Mesenchymal stem cell (in vitro differentiated cells and primary cell): ENCODE measurements around the gene RRBP1.

ENCODE experiments used
- DNase-seq: peaks from one replicate; pipeline ENCODE4 v3.0.0-alpha.2; 2013
- H2AFZ ChIP-seq: one replicate; pipeline ENCODE4 v1.6.1; 2013; ENCODE audit warnings: low read depth, mild to moderate bottlenecking, control low read depth, inconsistent platforms, low read length, moderate library complexity
- H2AK5ac ChIP-seq: 2 replicates; pipeline ENCODE4 v1.6.1; 2013; ENCODE audit warnings: low read length, moderate library complexity, mild to moderate bottlenecking, inconsistent platforms; ENCODE audit not compliant: severe bottlenecking
- H2BK120ac ChIP-seq: one replicate; pipeline ENCODE4 v1.6.1; 2013; ENCODE audit warnings: low read depth, mild to moderate bottlenecking, inconsistent platforms, low read length, moderate library complexity
- H2BK12ac ChIP-seq, 2 experiments: one replicate each; pipeline ENCODE4 v1.6.1; 2013; ENCODE audit warnings: inconsistent platforms in 2 of 2, low read length in 2 of 2, mild to moderate bottlenecking in 2 of 2, moderate library complexity in 2 of 2, control low read depth in 1 of 2
- H2BK15ac ChIP-seq: one replicate; pipeline ENCODE4 v1.6.1; 2013; ENCODE audit warnings: mild to moderate bottlenecking, low read depth, inconsistent platforms; ENCODE audit not compliant: poor library complexity, severe bottlenecking
- H2BK5ac ChIP-seq: 2 replicates; pipeline ENCODE4 v1.6.1; 2013; ENCODE audit warnings: low read depth, mild to moderate bottlenecking, low read length, control low read depth, inconsistent platforms; ENCODE audit not compliant: poor library complexity, severe bottlenecking
- H3K14ac ChIP-seq, 2 experiments: one replicate each; pipeline ENCODE4 v1.6.1; 2013; ENCODE audit warnings: inconsistent platforms in 2 of 2, low read length in 2 of 2, control low read depth in 1 of 2, mild to moderate bottlenecking in 1 of 2, moderate library complexity in 1 of 2
- H3K18ac ChIP-seq, 2 experiments: one replicate each; pipeline ENCODE4 v1.6.1; 2013; ENCODE audit warnings: inconsistent platforms in 2 of 2, low read length in 2 of 2, control low read depth in 1 of 2, low read depth in 1 of 2, mild to moderate bottlenecking in 1 of 2
- H3K23ac ChIP-seq, 2 experiments: one replicate each; pipeline ENCODE4 v1.6.1; 2013; ENCODE audit warnings: inconsistent platforms in 2 of 2, low read length in 2 of 2, mild to moderate bottlenecking in 2 of 2, moderate library complexity in 2 of 2, control low read depth in 1 of 2
- H3K27ac ChIP-seq: 2 replicates; pipeline ENCODE4 v1.5.1; 2013; ENCODE audit warnings: mild to moderate bottlenecking, moderate library complexity, low read length, control low read depth, inconsistent platforms; ENCODE audit not compliant: poor library complexity, severe bottlenecking
- H3K27me3 ChIP-seq, 2 experiments: 2 replicates each; pipeline versions ENCODE4 v1.6.1 to v1.7.0; 2013; ENCODE audit warnings: low read length in 2 of 2, mild to moderate bottlenecking in 2 of 2, moderate library complexity in 2 of 2, control low read depth in 1 of 2, inconsistent platforms in 1 of 2; ENCODE audit not compliant: control insufficient read depth in 1 of 2, insufficient read depth in 1 of 2
- H3K36me3 ChIP-seq, 2 experiments: 2 replicates each; pipeline versions ENCODE4 v1.6.1 to v1.7.0; 2013; ENCODE audit warnings: low read length in 2 of 2, control low read depth in 1 of 2, inconsistent platforms in 1 of 2, low read depth in 1 of 2, mild to moderate bottlenecking in 1 of 2; ENCODE audit not compliant: insufficient read depth in 2 of 2, control insufficient read depth in 1 of 2
- H3K4ac ChIP-seq, 2 experiments: one replicate each; pipeline ENCODE4 v1.6.1; 2013; ENCODE audit warnings: inconsistent platforms in 2 of 2, low read length in 2 of 2, mild to moderate bottlenecking in 2 of 2, moderate library complexity in 2 of 2, control low read depth in 1 of 2, low read depth in 1 of 2
- H3K4me1 ChIP-seq: 2 replicates; pipeline ENCODE4 v1.6.1; 2013; ENCODE audit warnings: low read depth, low read length, control low read depth; ENCODE audit not compliant: control insufficient read depth, insufficient read depth
- H3K4me2 ChIP-seq: 2 replicates; pipeline ENCODE4 v1.6.1; 2013; ENCODE audit warnings: low read length, mild to moderate bottlenecking, inconsistent platforms; ENCODE audit not compliant: poor library complexity, severe bottlenecking
- H3K4me3 ChIP-seq, 2 experiments: 2 replicates each; pipeline versions ENCODE4 v1.5.1 to v1.7.0; 2013; ENCODE audit warnings: low read length in 2 of 2, mild to moderate bottlenecking in 2 of 2, control low read depth in 1 of 2, low read depth in 1 of 2; ENCODE audit not compliant: insufficient read depth in 1 of 2
- H3K79me1 ChIP-seq: replicated peaks from 2 replicates; pipeline ENCODE4 v1.6.1; 2013; ENCODE audit warnings: mild to moderate bottlenecking, control low read depth, low read length, inconsistent platforms; ENCODE audit not compliant: poor library complexity, severe bottlenecking
- H3K9ac ChIP-seq: 2 replicates; pipeline ENCODE4 v1.7.0; 2013; ENCODE audit warnings: mild to moderate bottlenecking, low read length, moderate library complexity
- H3K9me3 ChIP-seq: 2 replicates; pipeline ENCODE4 v1.7.0; 2013; ENCODE audit warnings: mild to moderate bottlenecking, low read length; ENCODE audit not compliant: control insufficient read depth
- H4K8ac ChIP-seq: one replicate; pipeline ENCODE4 v1.6.1; 2013; ENCODE audit warnings: inconsistent platforms, mild to moderate bottlenecking, low read length, moderate library complexity
- H4K91ac ChIP-seq: one replicate; pipeline ENCODE4 v1.6.1; 2013; ENCODE audit warnings: mild to moderate bottlenecking, low read length, inconsistent platforms
- WGBS: methylation state at CpG from one replicate; pipeline ENCODE4 v1.1.7; 2013; ENCODE audit warnings: mixed read lengths; 5-methylcytosine and 5-hydroxymethylcytosine counted together

RRBP1 gene

GRCh38 chr20:17648315-17648646 lies 33.8 kb downstream of the RRBP1 start:
- Histone ChIP-seq H3K14ac (no peak overlapping the region), H4K91ac (no peak overlapping the region), H3K27me3 (no peaks in the 10 kb centered on the region), H2BK15ac (no peak overlapping the region), H3K79me1 (peaks cover 13% of the 10 kb centered on the region), H2AFZ (no peak overlapping the region), H3K4me1 (peaks cover 56% of the 10 kb centered on the region), H3K9ac (peak overlapping the region; percentile 29), H4K8ac (peak overlapping the region; percentile 43), H3K18ac (peak overlapping the region in 1 of 2 experiments; percentile 46), H3K27ac (no peak overlapping the region), H2BK12ac (no peak overlapping the region), H3K23ac (no peak overlapping the region), H3K9me3 (no peaks in the 10 kb centered on the region), H2BK5ac (no peak overlapping the region), H3K4me2 (no peak overlapping the region), H3K36me3 (peaks cover 23 to 65% of the 10 kb centered on the region in 2 experiments), H2BK120ac (no peak overlapping the region), H3K4me3 (no peak overlapping the region), H3K4ac (no peak overlapping the region), H2AK5ac (no peak overlapping the region)
- peak; percentile 71 for DNase-seq
- 17% methylated on average over 8 of the region's 10 CpGs for WGBS

DNA sequence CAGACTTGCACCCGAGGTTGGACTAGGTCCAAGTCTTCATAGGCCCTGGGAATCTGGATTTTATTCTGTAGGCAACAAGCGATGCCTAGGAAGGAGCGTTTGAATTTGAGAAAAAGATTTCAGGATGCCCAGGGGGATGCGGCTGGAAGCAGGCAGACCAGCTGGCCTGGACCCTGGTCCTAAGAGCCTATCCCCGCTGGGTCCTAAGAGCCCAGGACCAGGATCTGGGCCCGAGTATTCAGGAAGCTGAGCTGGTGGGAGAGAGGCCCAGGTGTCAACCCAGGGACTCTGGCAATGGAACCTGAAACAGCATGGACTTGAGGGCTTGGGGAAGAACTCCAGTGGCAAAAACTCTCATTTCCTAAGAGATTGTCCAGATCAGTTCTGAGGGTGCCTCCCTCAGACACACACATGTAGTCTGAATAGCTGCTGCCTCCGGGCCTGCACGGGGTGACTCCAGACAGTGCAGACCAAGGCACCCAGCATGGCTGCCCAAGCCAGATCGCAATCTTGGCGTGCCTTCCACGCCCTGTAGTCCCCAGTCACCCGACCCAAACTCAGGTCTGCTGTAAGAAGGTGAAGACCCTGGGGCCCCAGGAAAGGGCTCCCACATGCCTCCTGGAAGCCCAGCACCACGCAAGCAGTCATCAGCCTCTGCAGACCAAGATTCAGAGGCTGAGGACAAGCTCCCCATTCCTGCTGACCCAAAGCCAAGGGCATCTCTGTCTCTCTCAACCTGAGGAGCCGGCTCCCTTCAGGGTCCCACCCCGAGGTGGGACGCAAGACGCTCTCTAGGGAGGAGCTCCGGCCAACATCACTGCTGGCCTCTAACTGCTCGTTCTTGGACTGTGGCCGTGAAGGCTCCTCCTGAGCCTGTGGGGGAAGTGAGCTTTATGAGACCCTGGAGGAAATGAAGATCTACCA lies 34.4 kb downstream of the RRBP1 start:
- no peak overlapping the region for H3K23ac ChIP-seq
- H2AK5ac ChIP-seq, result no peak overlapping the region
- no peak for DNase-seq
- H3K4ac ChIP-seq, result no peak overlapping the region
- no peak overlapping the region for H4K91ac ChIP-seq
- H2AFZ ChIP-seq, result no peak overlapping the region
- peak overlapping the region; percentile 43 for H4K8ac ChIP-seq
- peak overlapping the region in 1 of 2 experiments; percentile 31 for H2BK12ac ChIP-seq
- H3K36me3 ChIP-seq, result peaks cover 22 to 65% of the 10 kb centered on the region in 2 experiments
- no peak overlapping the region for H2BK5ac ChIP-seq
- H3K9ac ChIP-seq, result peak overlapping the region; percentile 29
- WGBS, result 89% methylated on average over 20 of the region's 20 CpGs
- H3K4me2 ChIP-seq, result no peak overlapping the region
- H3K14ac ChIP-seq, result no peak overlapping the region
- no peak overlapping the region for H2BK15ac ChIP-seq
- no peak overlapping the region for H2BK120ac ChIP-seq
- H3K4me3 ChIP-seq, result no peak overlapping the region
- H3K79me1 ChIP-seq, result peaks cover 15% of the 10 kb centered on the region
- no peak overlapping the region for H3K27ac ChIP-seq
- no peaks in the 10 kb centered on the region for H3K27me3 ChIP-seq
- peak overlapping the region in 1 of 2 experiments; percentile 46 for H3K18ac ChIP-seq
- no peaks in the 10 kb centered on the region for H3K9me3 ChIP-seq
- peaks cover 52% of the 10 kb centered on the region for H3K4me1 ChIP-seq

GRCh38 chr20:17646961-17647301 lies 35.1 kb downstream of the RRBP1 start:
- Histone ChIP-seq H2AK5ac (no peak overlapping the region), H2BK12ac (no peak overlapping the region), H3K14ac (peak overlapping the region in 1 of 2 experiments; percentile 11), H3K79me1 (peaks cover 21% of the 10 kb centered on the region), H3K9me3 (no peaks in the 10 kb centered on the region), H4K8ac (no peak overlapping the region), H3K4ac (no peak overlapping the region), H3K27me3 (no peaks in the 10 kb centered on the region), H4K91ac (no peak overlapping the region), H2BK15ac (no peak overlapping the region), H3K4me2 (no peak overlapping the region), H3K27ac (no peak overlapping the region), H2AFZ (no peak overlapping the region), H3K23ac (no peak overlapping the region), H3K9ac (peak overlapping the region; percentile 2), H3K4me3 (peak overlapping the region in 1 of 2 experiments; percentile 6), H3K36me3 (peaks cover 28 to 65% of the 10 kb centered on the region in 2 experiments), H2BK120ac (no peak overlapping the region), H3K18ac (peak overlapping the region in 1 of 2 experiments; percentile 37), H3K4me1 (peaks cover 45% of the 10 kb centered on the region), H2BK5ac (no peak overlapping the region)
- WGBS, result 77% methylated on average over 5 of the region's 5 CpGs
- DNase-seq, result no peak

- Histone ChIP-seq H3K9ac (peak overlapping the region; percentile 2), H3K27ac (no peak overlapping the region), H2BK15ac (no peak overlapping the region), H3K36me3 (peaks cover 32 to 67% of the 10 kb centered on the region in 2 experiments), H3K23ac (no peak overlapping the region), H3K18ac (no peak overlapping the region), H3K9me3 (no peaks in the 10 kb centered on the region), H3K4me1 (peaks cover 41% of the 10 kb centered on the region), H2BK5ac (no peak overlapping the region), H2AFZ (no peak overlapping the region), H3K14ac (no peak overlapping the region), H2BK12ac (no peak overlapping the region), H4K91ac (no peak overlapping the region), H3K4me2 (no peak overlapping the region), H2BK120ac (no peak overlapping the region), H3K4ac (no peak overlapping the region), H3K4me3 (no peak overlapping the region), H3K79me1 (peaks cover 25% of the 10 kb centered on the region), H4K8ac (peak overlapping the region; percentile 56), H3K27me3 (no peaks in the 10 kb centered on the region), H2AK5ac (no peak overlapping the region)
- 84% methylated on average over 14 of the region's 14 CpGs for WGBS
- no peak for DNase-seq
Measured at GRCh38 chr20:17646209-17646960, 35.7 kb downstream of the RRBP1 start.
